DND-41 (cell line): ENCODE measurements around the gene CCDC97.

Experiments used
- CTCF ChIP-seq: IDR thresholded peaks from 2 replicates; pipeline ENCODE4 v1.5.1; 2012; ENCODE audit warnings: borderline replicate concordance, low read length, moderate library complexity, mild to moderate bottlenecking; ENCODE audit not compliant: poor library complexity, severe bottlenecking; ENCODE audit errors: extremely low read depth
- EZH2 ChIP-seq: IDR thresholded peaks from 3 replicates; pipeline ENCODE4 v1.6.1; 2012; ENCODE audit warnings: borderline replicate concordance, low read depth, mild to moderate bottlenecking, moderate library complexity, low read length, inconsistent platforms; ENCODE audit not compliant: severe bottlenecking

- TF ChIP-seq CTCF (no peak), EZH2 (no peak)
These were observed 2.7 kb upstream of the CCDC97 start for GRCh38 chr19:41307090-41307875.
